ENCODE results near the gene ATP5PF.

ATP5PF gene

DNA sequence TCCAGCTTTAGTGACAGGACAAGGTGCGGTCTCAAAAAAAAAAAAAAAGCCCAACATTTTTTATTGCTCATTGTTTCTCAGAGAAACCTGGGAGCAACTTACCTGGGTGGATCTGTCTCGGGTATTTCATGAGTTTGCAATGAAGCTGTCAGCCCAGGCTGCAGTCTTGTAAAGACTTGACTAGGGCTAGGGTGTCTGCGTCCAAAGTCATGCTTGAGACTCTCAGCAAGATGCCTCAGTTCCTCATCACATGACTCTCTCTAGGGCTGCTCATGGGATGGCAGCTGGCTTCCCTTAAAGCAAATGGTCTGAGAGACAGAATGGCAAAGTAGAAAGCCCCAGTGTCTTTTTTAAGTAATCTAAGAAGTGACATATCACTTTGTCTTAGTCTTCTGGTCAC, 8.2 kb upstream of the ATP5PF start:
- TF ChIP-seq, protein P1, sequence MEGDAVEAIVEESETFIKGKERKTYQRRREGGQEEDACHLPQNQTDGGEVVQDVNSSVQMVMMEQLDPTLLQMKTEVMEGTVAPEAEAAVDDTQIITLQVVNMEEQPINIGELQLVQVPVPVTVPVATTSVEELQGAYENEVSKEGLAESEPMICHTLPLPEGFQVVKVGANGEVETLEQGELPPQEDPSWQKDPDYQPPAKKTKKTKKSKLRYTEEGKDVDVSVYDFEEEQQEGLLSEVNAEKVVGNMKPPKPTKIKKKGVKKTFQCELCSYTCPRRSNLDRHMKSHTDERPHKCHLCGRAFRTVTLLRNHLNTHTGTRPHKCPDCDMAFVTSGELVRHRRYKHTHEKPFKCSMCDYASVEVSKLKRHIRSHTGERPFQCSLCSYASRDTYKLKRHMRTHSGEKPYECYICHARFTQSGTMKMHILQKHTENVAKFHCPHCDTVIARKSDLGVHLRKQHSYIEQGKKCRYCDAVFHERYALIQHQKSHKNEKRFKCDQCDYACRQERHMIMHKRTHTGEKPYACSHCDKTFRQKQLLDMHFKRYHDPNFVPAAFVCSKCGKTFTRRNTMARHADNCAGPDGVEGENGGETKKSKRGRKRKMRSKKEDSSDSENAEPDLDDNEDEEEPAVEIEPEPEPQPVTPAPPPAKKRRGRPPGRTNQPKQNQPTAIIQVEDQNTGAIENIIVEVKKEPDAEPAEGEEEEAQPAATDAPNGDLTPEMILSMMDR (IDR thresholded peaks at IDR 0.05; ENCODE audit: low read depth, low read length, missing control alignments): no peak
- no peak overlapping the region for H3K4me3 ChIP-seq (ENCODE audit: low read depth, low read length)
- DNase-seq (ENCODE audit: low read depth): no peak

DNA sequence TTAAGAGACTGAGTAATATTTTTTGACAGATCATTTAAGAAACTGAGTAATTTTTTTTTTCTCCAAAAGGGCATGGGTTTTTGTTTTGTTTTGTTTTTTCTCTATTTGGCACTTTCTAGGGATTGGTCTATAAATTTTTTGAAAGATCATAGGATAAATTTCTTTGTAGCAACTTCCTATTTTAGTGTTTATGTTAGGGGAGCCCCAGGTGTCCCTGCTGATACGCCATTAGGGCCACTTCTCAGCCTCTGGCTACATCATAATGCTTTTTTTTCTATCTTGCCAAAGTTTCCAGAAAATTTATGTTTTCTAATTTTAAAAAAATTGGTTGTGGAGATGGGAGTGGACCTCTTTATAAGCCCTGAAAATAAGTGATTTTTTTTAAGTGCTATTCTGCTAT, 2.7 kb upstream of the ATP5PF start:
- no peak overlapping the region for H3K4me3 ChIP-seq (ENCODE audit: low read depth, low read length)
- TF ChIP-seq, protein P1 (IDR thresholded peaks at IDR 0.05; ENCODE audit: low read depth, low read length, missing control alignments): no peak

DNA sequence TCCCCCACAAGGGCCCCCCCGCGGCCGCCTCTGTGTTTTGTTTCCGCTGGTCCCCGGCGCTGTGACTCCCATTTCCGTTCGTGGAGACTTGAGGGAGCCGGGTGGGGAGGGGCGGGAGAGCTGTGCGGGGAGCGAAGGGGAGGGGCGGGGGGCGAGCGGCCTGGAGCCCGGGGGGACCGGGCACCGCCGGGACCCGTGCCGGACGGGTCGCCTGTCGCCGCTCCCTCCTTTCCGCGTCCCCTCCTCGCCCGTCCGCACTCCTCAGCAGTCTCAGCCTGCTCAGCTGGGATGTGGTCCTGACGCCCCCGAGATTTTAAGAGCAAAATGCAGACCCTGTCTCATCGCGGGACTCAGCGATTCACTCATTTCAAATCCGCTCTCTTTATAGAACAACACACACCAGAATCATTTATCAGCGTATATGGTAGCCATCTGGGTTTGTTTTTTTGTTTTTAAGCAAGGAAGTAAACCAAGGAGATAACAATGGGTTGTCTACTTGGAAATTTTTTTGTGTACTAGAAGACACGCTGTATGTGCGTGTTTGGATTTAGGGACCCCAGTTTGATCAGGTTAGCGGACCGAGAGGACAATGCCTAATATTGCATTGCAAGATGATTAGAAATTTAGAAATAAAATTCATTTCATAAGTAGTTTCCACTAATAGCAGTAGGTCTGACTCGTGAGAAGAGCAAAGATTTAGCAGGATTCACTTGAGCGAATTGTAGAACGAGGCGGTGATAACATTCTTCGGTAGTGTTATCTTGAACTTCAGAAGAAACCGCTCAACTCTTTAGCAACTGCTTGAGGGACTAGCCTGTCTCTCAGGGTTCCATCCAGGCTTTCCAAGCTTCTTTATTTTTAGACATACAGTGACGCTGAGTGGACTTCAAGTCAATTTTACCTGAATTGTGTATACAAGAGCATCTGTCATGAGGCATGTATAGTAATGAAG, 1.2 kb upstream of the ATP5PF start:
- TF ChIP-seq, protein P1 (IDR thresholded peaks at IDR 0.05; ENCODE audit: low read depth, low read length, missing control alignments): no peak
- DNase-seq (ENCODE audit: low read depth): no peak

More for the DNA sequence above, 2.7 kb upstream of the ATP5PF start:
- no peak for DNase-seq (ENCODE audit: low read depth)

DNA sequence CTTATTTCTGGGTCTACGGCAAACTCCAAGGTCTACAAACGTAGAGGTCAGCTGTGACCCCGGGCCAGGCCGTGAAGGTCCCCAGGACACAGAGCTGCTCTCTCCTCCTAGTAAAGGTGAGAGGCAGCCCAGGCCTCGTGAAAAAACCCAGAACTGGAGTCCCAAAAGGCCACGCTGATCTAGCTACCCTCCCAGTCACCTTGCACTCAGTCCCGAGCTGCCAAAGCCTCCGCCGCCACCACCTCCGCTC, 125 bp downstream of the ATP5PF start:
- DNase-seq (ENCODE audit: low read depth): no peak
- H3K4me3 ChIP-seq (ENCODE audit: low read depth, low read length): peak overlapping the region; percentile 96
- TF ChIP-seq, protein P1 (IDR thresholded peaks at IDR 0.05; ENCODE audit: low read depth, low read length, missing control alignments): no peak

More for the DNA sequence above, 1.2 kb upstream of the ATP5PF start:
- peak overlapping the region; percentile 96 for H3K4me3 ChIP-seq (ENCODE audit: low read depth, low read length)

DNA sequence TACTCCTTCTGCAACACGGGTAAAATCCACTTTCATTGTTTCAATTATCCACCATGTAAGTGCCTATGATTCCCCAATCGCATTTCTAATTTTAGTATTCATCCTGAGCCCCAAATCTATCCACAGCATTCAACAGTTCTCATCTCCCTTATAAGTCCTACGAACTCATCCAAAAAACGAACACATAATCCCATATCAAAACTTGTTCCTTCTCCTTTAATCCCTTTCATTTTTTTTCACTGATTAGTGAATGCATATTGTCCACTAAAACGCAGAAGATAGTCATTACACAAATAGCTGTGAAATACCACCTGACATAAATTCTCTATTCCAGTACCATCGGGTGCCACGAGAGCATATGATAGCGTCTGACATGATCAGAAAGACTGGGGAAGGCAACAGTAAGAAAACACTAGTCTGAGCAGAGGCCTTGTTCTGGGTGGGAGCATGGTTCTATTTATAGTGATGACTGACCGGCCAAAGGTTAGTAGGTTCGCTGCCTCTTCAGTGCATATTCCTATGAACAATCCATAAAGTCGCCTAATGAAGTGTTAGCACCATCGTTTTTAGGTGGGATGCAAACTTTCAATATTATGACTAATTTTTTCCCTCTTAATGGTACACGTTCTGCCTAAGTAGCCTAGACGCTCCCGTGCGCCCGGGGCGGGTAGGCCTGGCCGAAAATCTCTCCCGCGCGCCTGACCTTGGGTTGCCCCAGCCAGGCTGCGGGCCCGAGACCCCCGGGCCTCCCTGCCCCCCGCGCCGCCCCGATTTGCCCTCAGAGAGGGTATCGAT, 648 bp downstream of the ATP5PF start:
- H3K4me3 ChIP-seq (ENCODE audit: low read depth, low read length): peak overlapping the region; percentile 96
- TF ChIP-seq, protein P1 (IDR thresholded peaks at IDR 0.05; ENCODE audit: low read depth, low read length, missing control alignments): no peak
- no peak for DNase-seq (ENCODE audit: low read depth)

DNA sequence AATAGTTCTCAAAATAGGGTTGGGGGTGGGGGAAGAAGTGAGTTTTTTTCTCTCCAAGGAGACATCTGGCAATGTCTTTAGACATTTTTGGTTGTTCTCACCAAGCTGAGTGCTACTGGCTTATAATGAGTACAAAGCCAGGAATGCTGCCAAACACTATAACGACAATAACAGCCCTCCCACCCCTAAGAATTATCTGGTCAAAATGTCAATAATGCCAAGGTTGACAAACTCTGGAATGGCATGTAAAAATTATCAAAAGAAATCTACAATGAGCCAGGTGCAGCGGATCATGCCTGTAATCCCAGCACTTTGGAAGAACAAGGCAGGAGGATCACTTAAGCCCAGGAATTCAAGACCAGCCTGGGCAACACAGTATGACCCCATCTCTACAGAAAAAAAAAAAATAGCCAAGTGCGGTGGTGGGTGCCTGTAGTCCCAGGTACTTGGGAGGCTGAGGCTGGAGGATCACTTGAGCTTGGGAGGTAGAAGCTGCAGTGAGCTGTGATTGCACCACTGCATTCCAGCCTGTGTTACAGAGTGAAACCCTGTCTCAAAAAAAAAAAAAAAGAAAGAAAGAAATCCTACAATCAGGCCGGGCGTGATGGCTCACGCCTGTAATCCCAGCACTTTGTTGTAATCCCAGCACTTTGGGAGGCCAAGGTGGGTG, 2.5 kb downstream of the ATP5PF start:
- DNase-seq (ENCODE audit: low read depth): no peak

More for the DNA sequence above, 2.5 kb downstream of the ATP5PF start:
- H3K4me3 ChIP-seq (ENCODE audit: low read depth, low read length): no peak overlapping the region
- TF ChIP-seq, protein P1 (IDR thresholded peaks at IDR 0.05; ENCODE audit: low read depth, low read length, missing control alignments): no peak
